ENCODE measurements around the gene RBMXL3. TPM values are rescaled to one million over a fixed set of nuclear protein-coding genes. Genes with fewer than 3 reads are reported as not detected.

The RBMXL3 gene
- total RNA-seq, 1 experiment from 2014 or later, result not detected

- DNase-seq (no peak), ATAC-seq (no peak)
- Histone ChIP-seq H3K9ac (ENCODE audit: low read length) (no peak overlapping the region), H3K79me2 (ENCODE audit: low read length) (no peaks in the 10 kb centered on the region), H3K9me2 (replicated peaks; ENCODE audit: low read length) (no peaks in the 10 kb centered on the region), H4K20me1 (ENCODE audit: low read length) (no peaks in the 10 kb centered on the region), H2AFZ (ENCODE audit: low read length) (no peak overlapping the region), H3K4me2 (ENCODE audit: low read length) (no peak overlapping the region), H3K9me3 (ENCODE audit: low read length) (no peaks in the 10 kb centered on the region), H3K27ac (ENCODE audit: low read length) (no peak overlapping the region), H3K4me1 (ENCODE audit: insufficient read depth, low read length) (no peaks in the 10 kb centered on the region), H3K27me3 (ENCODE audit: low read length) (peaks cover 43% of the 10 kb centered on the region), H3F3A (ENCODE audit: low read length, unreplicated experiment) (no peaks in the 10 kb centered on the region), H3K36me3 (ENCODE audit: low read depth, low read length) (no peaks in the 10 kb centered on the region), H3K4me3 (ENCODE audit: low read length) (no peak overlapping the region)
- intact Hi-C loops (cut with micrococcal nuclease), result no loop called here
- ChIA-PET POLR2A (ENCODE audit: unreplicated experiment) (no interaction called here), CTCF (interaction anchor here (0.7 kb wide), 1 partner anchor 325 kb away, joined by 3 read pairs; no protein-coding TSS in a partner anchor)
- no TSS peak for BruUV-seq (replicated peaks)
- no peak for TF ChIP-seq EZH2phosphoT487 (IDR thresholded peaks at IDR 0.05; ENCODE audit: borderline replicate concordance, low read length)
- no peak for TF ChIP-seq CTCF (conservative IDR thresholded peaks at IDR 0.05; ENCODE audit: low read depth, low read length)
- no peak for TF ChIP-seq EZH2 (IDR thresholded peaks at IDR 0.05; ENCODE audit: low read length, unreplicated experiment)
These were observed 47.8 kb downstream of the RBMXL3 start for GRCh38 chrX:115237056-115237455.

Other genes starting within 250 kb of the RBMXL3 start
- gene IL13RA2, start 171.8 kb upstream of the RBMXL3 start, total RNA-seq (2014; rRNA removed), result 3.4 and 8.1 TPM in 2 replicates
- gene LRCH2, start 44.7 kb downstream of the RBMXL3 start, total RNA-seq (2014; rRNA removed), result 0.11 TPM in 1 of 2 replicates, not detected in the other
- gene LUZP4, start 100.3 kb downstream of the RBMXL3 start, total RNA-seq (2014; rRNA removed), result not detected in 2 replicates